ENCODE results near the gene ARHGEF19. TPM values are rescaled to one million over a fixed set of nuclear protein-coding genes. Genes with fewer than 3 reads are reported as not detected.
A peak's percentile ranks its signal among the peaks of the same experiment; 100 is the strongest.

The ARHGEF19 gene
- total and polyA plus RNA-seq, 2 of the 13 experiments (the other 11 are each of a cell fraction or from before 2014, with no cell fraction given): 1.7 to 1.8 TPM

DNA sequence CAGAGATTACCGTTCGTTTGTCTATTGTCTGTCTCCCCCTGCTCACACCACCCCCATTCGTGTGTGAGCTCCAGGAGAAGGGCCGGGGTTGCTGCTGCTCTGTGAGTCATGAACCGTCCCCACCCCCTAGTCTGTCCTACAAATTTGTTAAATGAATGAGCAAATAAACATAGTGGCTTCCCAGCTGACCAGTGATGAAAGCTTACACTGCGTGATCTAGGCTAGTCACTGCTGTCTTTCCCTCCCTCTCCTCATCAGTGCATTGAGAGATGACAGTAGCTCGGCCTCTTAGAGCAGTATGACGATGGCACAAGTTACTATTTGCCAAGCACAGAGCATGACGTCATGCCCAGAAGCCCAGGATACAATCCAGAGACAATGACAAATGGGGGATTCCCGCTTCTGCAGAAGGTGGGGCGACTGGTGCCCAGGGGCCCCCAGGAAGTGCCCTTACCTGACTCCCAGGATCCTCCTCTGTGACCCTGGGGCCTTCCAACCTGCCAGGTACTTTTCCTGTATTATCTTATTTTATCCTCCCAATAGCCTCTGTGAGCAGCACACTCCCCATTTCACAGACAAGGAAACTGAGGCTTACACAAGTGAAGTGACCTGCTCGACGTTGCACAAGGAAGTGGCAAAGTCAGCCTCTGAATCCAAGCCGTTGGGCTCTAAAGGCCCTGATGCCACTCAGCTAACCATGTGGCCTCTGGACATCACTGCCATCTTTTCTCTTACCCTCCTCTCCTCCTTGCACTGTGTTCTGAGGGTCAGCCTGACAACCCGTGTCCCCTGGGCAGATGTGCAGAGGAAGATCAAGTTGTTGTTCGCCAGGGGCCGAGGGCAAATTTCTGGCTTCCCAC, 48.0 kb downstream of the ARHGEF19 start (continued):
- TF ChIP-seq, protein P1, sequence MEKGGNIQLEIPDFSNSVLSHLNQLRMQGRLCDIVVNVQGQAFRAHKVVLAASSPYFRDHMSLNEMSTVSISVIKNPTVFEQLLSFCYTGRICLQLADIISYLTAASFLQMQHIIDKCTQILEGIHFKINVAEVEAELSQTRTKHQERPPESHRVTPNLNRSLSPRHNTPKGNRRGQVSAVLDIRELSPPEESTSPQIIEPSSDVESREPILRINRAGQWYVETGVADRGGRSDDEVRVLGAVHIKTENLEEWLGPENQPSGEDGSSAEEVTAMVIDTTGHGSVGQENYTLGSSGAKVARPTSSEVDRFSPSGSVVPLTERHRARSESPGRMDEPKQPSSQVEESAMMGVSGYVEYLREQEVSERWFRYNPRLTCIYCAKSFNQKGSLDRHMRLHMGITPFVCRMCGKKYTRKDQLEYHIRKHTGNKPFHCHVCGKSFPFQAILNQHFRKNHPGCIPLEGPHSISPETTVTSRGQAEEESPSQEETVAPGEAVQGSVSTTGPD (CRISPR knock-in tag; IDR thresholded peaks at IDR 0.05): no peak
- TF ChIP-seq ZNF160 (CRISPR knock-in tag; IDR thresholded peaks at IDR 0.05): 0 out of 2 replicates have a peak, but pooled peaks have one; percentile 46
- no peak for TF ChIP-seq MED8 (CRISPR knock-in tag; IDR thresholded peaks at IDR 0.05; ENCODE audit: insufficient replicate concordance)
- TF ChIP-seq, protein P2, sequence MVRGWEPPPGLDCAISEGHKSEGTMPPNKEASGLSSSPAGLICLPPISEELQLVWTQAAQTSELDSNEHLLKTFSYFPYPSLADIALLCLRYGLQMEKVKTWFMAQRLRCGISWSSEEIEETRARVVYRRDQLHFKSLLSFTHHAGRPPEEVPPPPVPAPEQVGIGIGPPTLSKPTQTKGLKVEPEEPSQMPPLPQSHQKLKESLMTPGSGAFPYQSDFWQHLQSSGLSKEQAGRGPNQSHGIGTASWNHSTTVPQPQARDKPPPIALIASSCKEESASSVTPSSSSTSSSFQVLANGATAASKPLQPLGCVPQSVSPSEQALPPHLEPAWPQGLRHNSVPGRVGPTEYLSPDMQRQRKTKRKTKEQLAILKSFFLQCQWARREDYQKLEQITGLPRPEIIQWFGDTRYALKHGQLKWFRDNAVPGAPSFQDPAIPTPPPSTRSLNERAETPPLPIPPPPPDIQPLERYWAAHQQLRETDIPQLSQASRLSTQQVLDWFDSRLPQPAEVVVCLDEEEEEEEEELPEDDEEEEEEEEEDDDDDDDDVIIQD (CRISPR knock-in tag; IDR thresholded peaks at IDR 0.05; ENCODE audit: low read depth): 0 out of 2 replicates have a peak, but pooled peaks have one; percentile 48
- TF ChIP-seq, protein P3, sequence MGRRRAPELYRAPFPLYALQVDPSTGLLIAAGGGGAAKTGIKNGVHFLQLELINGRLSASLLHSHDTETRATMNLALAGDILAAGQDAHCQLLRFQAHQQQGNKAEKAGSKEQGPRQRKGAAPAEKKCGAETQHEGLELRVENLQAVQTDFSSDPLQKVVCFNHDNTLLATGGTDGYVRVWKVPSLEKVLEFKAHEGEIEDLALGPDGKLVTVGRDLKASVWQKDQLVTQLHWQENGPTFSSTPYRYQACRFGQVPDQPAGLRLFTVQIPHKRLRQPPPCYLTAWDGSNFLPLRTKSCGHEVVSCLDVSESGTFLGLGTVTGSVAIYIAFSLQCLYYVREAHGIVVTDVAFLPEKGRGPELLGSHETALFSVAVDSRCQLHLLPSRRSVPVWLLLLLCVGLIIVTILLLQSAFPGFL (CRISPR knock-in tag; IDR thresholded peaks at IDR 0.05): no peak
- peak; percentile 64; the same call in 1 of the 2 replicates for TF ChIP-seq ZNF317 (CRISPR knock-in tag; IDR thresholded peaks at IDR 0.05)
- peak; percentile 75 for TF ChIP-seq SOX5 (CRISPR knock-in tag; IDR thresholded peaks at IDR 0.05; ENCODE audit: borderline replicate concordance)
- no peak; the same call in 1 of the 2 replicates for TF ChIP-seq YEATS4 (CRISPR knock-in tag; IDR thresholded peaks at IDR 0.05; ENCODE audit: borderline replicate concordance)
- TF ChIP-seq KLF6 (CRISPR knock-in tag; IDR thresholded peaks at IDR 0.05): peak; percentile 40; the same call in 1 of the 2 replicates
- TF ChIP-seq, protein P4, sequence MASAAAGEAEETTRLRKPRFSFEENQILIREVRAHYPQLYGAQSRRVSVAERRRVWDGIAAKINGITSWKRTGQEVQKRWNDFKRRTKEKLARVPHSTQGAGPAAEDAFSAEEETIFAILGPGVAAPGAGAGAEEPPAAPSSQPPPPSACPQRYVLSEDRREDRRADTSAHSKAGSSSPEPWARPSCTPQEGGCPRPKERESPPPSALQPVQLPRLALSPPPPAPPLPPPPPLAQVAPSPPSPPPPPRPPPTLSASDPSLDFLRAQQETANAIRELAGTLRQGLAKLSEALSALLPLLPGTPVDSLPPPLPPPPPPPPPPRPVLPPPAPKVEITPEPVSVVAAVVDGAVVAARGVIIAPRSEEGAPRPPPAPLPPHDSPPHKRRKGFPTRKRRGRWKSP (CRISPR knock-in tag; IDR thresholded peaks at IDR 0.05): no peak
- no peak for TF ChIP-seq ZBTB8A (CRISPR knock-in tag; IDR thresholded peaks at IDR 0.05; ENCODE audit: borderline replicate concordance, low read depth)
- TF ChIP-seq, protein P5, sequence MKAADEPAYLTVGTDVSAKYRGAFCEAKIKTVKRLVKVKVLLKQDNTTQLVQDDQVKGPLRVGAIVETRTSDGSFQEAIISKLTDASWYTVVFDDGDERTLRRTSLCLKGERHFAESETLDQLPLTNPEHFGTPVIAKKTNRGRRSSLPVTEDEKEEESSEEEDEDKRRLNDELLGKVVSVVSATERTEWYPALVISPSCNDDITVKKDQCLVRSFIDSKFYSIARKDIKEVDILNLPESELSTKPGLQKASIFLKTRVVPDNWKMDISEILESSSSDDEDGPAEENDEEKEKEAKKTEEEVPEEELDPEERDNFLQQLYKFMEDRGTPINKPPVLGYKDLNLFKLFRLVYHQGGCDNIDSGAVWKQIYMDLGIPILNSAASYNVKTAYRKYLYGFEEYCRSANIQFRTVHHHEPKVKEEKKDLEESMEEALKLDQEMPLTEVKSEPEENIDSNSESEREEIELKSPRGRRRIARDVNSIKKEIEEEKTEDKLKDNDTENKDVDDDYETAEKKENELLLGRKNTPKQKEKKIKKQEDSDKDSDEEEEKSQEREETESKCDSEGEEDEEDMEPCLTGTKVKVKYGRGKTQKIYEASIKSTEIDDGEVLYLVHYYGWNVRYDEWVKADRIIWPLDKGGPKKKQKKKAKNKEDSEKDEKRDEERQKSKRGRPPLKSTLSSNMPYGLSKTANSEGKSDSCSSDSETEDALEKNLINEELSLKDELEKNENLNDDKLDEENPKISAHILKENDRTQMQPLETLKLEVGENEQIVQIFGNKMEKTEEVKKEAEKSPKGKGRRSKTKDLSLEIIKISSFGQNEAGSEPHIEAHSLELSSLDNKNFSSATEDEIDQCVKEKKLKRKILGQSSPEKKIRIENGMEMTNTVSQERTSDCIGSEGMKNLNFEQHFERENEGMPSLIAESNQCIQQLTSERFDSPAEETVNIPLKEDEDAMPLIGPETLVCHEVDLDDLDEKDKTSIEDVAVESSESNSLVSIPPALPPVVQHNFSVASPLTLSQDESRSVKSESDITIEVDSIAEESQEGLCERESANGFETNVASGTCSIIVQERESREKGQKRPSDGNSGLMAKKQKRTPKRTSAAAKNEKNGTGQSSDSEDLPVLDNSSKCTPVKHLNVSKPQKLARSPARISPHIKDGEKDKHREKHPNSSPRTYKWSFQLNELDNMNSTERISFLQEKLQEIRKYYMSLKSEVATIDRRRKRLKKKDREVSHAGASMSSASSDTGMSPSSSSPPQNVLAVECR (CRISPR knock-in tag; IDR thresholded peaks at IDR 0.05; ENCODE audit: borderline replicate concordance): peak; percentile 53; the same call in 1 of the 2 replicates

All from HepG2 (cell line).